Prostate gland (tissue), 2 donors: ENCODE results near the gene GLI2. TPM values are rescaled to one million over a fixed set of nuclear protein-coding genes. Genes with fewer than 3 reads are reported as not detected.

Experiments used
- DNase-seq: peaks from one replicate; pipeline ENCODE4 v3.0.0-alpha.2; 2019; ENCODE audit warnings: low spot score
- H3K27ac ChIP-seq, 2 donors: fragments of 200-600 bp; sonication (generic); 2 replicates each; pipeline ENCODE4 v1.5.1; 2017 to 2019
- H3K27me3 ChIP-seq: fragments of 200-600 bp; sonication (generic); replicated peaks from 2 replicates; pipeline ENCODE4 v1.5.1; 2019; ENCODE audit not compliant: insufficient read depth
- H3K36me3 ChIP-seq, 2 donors: fragments of 200-600 bp; sonication (generic); 1 replicate in 1 of 2; 2 replicates in 1 of 2; pipeline versions ENCODE4 v1.5.1 to v1.8.1; 2017 to 2019
- H3K4me1 ChIP-seq: fragments of 200-600 bp; sonication (generic); replicated peaks from 2 replicates; pipeline ENCODE4 v1.5.1; 2019
- H3K4me3 ChIP-seq, 2 donors: fragments of 200-600 bp; sonication (generic); 2 replicates each; pipeline ENCODE4 v1.5.1; 2017 to 2019
- H3K9me3 ChIP-seq: fragments of 200-600 bp; sonication (generic); 2 replicates; pipeline ENCODE4 v1.5.1; 2017
- CTCF ChIP-seq, 4 experiments: fragments of 200-600 bp in 2 of 4; fragments of 450-650 bp in 2 of 4; sonication (generic) in 2 of 4; IDR thresholded peaks; 1 replicate in 3 of 4; 2 replicates in 1 of 4; pipeline ENCODE4 v1.5.1; 2016 to 2019; ENCODE audit warnings: antibody characterized with exemption in 4 of 4, mild to moderate bottlenecking in 2 of 4, moderate library complexity in 2 of 4
- POLR2A ChIP-seq: fragments of 450-650 bp; IDR thresholded peaks from one replicate; pipeline ENCODE4 v1.6.1; 2016; ENCODE audit warnings: antibody characterized with exemption, mild to moderate bottlenecking
- POLR2AphosphoS5 ChIP-seq: sonication (generic); formaldehyde crosslinking; IDR thresholded peaks from one replicate; pipeline ENCODE4 v1.6.1; 2017; ENCODE audit warnings: antibody characterized with exemption
- WGBS: methylation state at CpG from one replicate; pipeline ENCODE4 v1.1.5; 2018; 5-methylcytosine and 5-hydroxymethylcytosine counted together
- intact Hi-C: fragments of 100-400 bp; cut with DNase I; formaldehyde crosslinking; loops from one replicate; pipeline ENCODE4 v1.14.2; 2022
- total RNA-seq, 2 donors: library from RNA; depleted of rRNA; stranded (reverse); fragments of >200 nt; gene quantifications; one replicate each; pipeline ENCODE4 v1.1.0, GENCODE V29; 2016

GLI2 gene
- total RNA-seq, 2 donors from 2014 or later = 3.8 to 16.4 TPM

- H3K27ac ChIP-seq = no peak overlapping the region
- DNase-seq = no peak
- no peaks in the 10 kb centered on the region for H3K4me1 ChIP-seq
- WGBS = 81% methylated on average over 6 of the region's 6 CpGs
- H3K36me3 ChIP-seq = no peaks in the 10 kb centered on the region
- intact Hi-C loops = no loop called here
- no peak for TF ChIP-seq POLR2A
- TF ChIP-seq CTCF (IDR thresholded peaks at IDR 0.05) = no peak
- TF ChIP-seq POLR2AphosphoS5 = no peak
- no peaks in the 10 kb centered on the region for H3K9me3 ChIP-seq
- no peak overlapping the region for H3K4me3 ChIP-seq
- H3K27me3 ChIP-seq = no peaks in the 10 kb centered on the region
These were observed 35.0 kb downstream of the GLI2 start for GRCh38 chr2:120770641-120771040.

GRCh38 chr2:120771111-120771780, 35.6 kb downstream of the GLI2 start:
- 52% methylated on average over 14 of the region's 14 CpGs for WGBS
- no peak for DNase-seq
- TF ChIP-seq CTCF (IDR thresholded peaks at IDR 0.05) (no peak), POLR2A (no peak), POLR2AphosphoS5 (no peak)
- no peaks in the 10 kb centered on the region for H3K4me1 ChIP-seq
- H3K9me3 ChIP-seq = no peaks in the 10 kb centered on the region
- no peak overlapping the region for H3K4me3 ChIP-seq
- H3K27me3 ChIP-seq = no peaks in the 10 kb centered on the region
- no peak overlapping the region for H3K27ac ChIP-seq
- intact Hi-C loops = no loop called here
- no peaks in the 10 kb centered on the region for H3K36me3 ChIP-seq

GRCh38 chr2:120771781-120772208, 36.1 kb downstream of the GLI2 start:
- TF ChIP-seq POLR2AphosphoS5 (no peak), CTCF (IDR thresholded peaks at IDR 0.05) (no peak), POLR2A (no peak)
- intact Hi-C loops = no loop called here
- Histone ChIP-seq H3K27me3 (no peaks in the 10 kb centered on the region), H3K9me3 (no peaks in the 10 kb centered on the region), H3K4me1 (no peaks in the 10 kb centered on the region), H3K27ac (no peak overlapping the region), H3K4me3 (no peak overlapping the region), H3K36me3 (no peaks in the 10 kb centered on the region)
- WGBS = 66% methylated on average over 5 of the region's 5 CpGs
- no peak for DNase-seq

- Histone ChIP-seq H3K36me3 (no peaks in the 10 kb centered on the region), H3K27me3 (no peaks in the 10 kb centered on the region), H3K27ac (no peak overlapping the region), H3K4me1 (no peaks in the 10 kb centered on the region), H3K9me3 (no peaks in the 10 kb centered on the region), H3K4me3 (no peak overlapping the region)
- 80% methylated on average over 5 of the region's 5 CpGs for WGBS
- no peak for DNase-seq
- intact Hi-C loops = no loop called here
- TF ChIP-seq POLR2AphosphoS5 (no peak), POLR2A (no peak), CTCF (IDR thresholded peaks at IDR 0.05) (no peak)
These were observed 36.6 kb downstream of the GLI2 start for GRCh38 chr2:120772261-120772660.

GRCh38 chr2:120773186-120773800, 37.6 kb downstream of the GLI2 start:
- no peaks in the 10 kb centered on the region for H3K27me3 ChIP-seq
- intact Hi-C loops = no loop called here
- no peak for DNase-seq
- H3K27ac ChIP-seq = no peak overlapping the region
- H3K9me3 ChIP-seq = no peaks in the 10 kb centered on the region
- H3K4me1 ChIP-seq = no peaks in the 10 kb centered on the region
- WGBS = 95% methylated on average over 17 of the region's 17 CpGs
- no peaks in the 10 kb centered on the region for H3K36me3 ChIP-seq
- TF ChIP-seq CTCF (IDR thresholded peaks at IDR 0.05) = no peak
- no peak for TF ChIP-seq POLR2AphosphoS5
- TF ChIP-seq POLR2A = no peak
- H3K4me3 ChIP-seq = no peak overlapping the region
